Naive thymus-derived CD8-positive, alpha-beta T cell (primary cell): ENCODE data around the gene F11. TPM values are rescaled to one million over a fixed set of nuclear protein-coding genes. Genes with fewer than 3 reads are reported as not detected.

Source experiments
- ATAC-seq, 2 donors: fragments of 150-1000 bp; cut with Tn5 transposase in 1 of 2; sonication (Bioruptor Pico), chemical (Tn5 transposase) in 1 of 2; 1 replicate in 1 of 2; 2 replicates in 1 of 2; pipeline ENCODE4 v1.10.0; 2021; ENCODE audit warnings: mild to moderate bottlenecking in 2 of 2, moderate library complexity in 2 of 2
- POLR2A ChIA-PET: fragments of 350-600 bp; sonication (Branson Sonifier 250); formaldehyde crosslinking; loops from one replicate; lab custom pipeline; 2021; ENCODE audit warnings: antibody characterized with exemption; lab: Charles Lee
- DNase-seq, 10 donors: peaks; one replicate each; pipeline versions ENCODE4 v3.0.0 to v3.0.0-alpha.2; 2020 to 2022
- H3K27ac Mint-ChIP-seq, 10 donors: one replicate each; pipeline ENCODE4 v1.8.0; 2020 to 2022; ENCODE audit warnings: mild to moderate bottlenecking in 10 of 10, mixed read lengths in 10 of 10, moderate library complexity in 4 of 10, inconsistent platforms in 1 of 10
- H3K27me3 Mint-ChIP-seq, 5 donors: one replicate each; pipeline ENCODE4 v1.8.0; 2021 to 2022; ENCODE audit warnings: mixed read lengths in 5 of 5
- H3K36me3 Mint-ChIP-seq, 3 donors: one replicate each; pipeline ENCODE4 v1.8.0; 2020 to 2022; ENCODE audit warnings: mixed read lengths in 3 of 3, mild to moderate bottlenecking in 2 of 3, inconsistent platforms in 1 of 3
- H3K4me1 Mint-ChIP-seq, 4 donors: one replicate each; pipeline ENCODE4 v1.8.0; 2021 to 2022; ENCODE audit warnings: mixed read lengths in 4 of 4
- H3K4me3 Mint-ChIP-seq, 10 donors: one replicate each; pipeline ENCODE4 v1.8.0; 2020 to 2022; ENCODE audit warnings: mild to moderate bottlenecking in 10 of 10, mixed read lengths in 10 of 10, moderate library complexity in 6 of 10, inconsistent platforms in 1 of 10
- H3K9me3 Mint-ChIP-seq, 9 donors: one replicate each; pipeline ENCODE4 v1.8.0; 2020 to 2022; ENCODE audit warnings: mixed read lengths in 9 of 9, mild to moderate bottlenecking in 3 of 9, inconsistent platforms in 1 of 9, moderate library complexity in 1 of 9
- polyA plus RNA-seq, 3 donors: library from polyadenylated mRNA; unstranded; fragments of 300-500 nt; fragmentation: Illumina TruSeq; gene quantifications; one replicate each; pipeline ENCODE4 v1.2.3, GENCODE V29; 2021
- total RNA-seq, 8 experiments: library from RNA in 2 of 8; stranded (reverse) in 2 of 8; gene quantifications; one replicate each; pipeline ENCODE4 v1.2.3 and lab custom pipeline; 2021 to 2026

Gene F11
- total and polyA plus RNA-seq, 5 experiments from 2014 or later, result not detected

- Mint-ChIP-seq H3K4me1 (no peaks in the 10 kb centered on the region), H3K27me3 (no peaks in the 10 kb centered on the region), H3K27ac (no peak overlapping the region), H3K4me3 (no peak overlapping the region), H3K36me3 (peaks cover 0 to 24% (median 3%) of the 10 kb centered on the region in 3 donors), H3K9me3 (peaks cover 4 to 40% (median 31%) of the 10 kb centered on the region in 9 donors)
- POLR2A ChIA-PET, result no interaction called here
- DNase-seq (no peak), ATAC-seq (no peak)
Measured at GRCh38 chr4:186329372-186329771, 63.4 kb downstream of the F11 start.

- Mint-ChIP-seq H3K27ac (no peak overlapping the region), H3K27me3 (no peaks in the 10 kb centered on the region), H3K4me3 (no peak overlapping the region), H3K9me3 (peaks cover 4 to 49% (median 34%) of the 10 kb centered on the region in 9 donors), H3K4me1 (no peaks in the 10 kb centered on the region), H3K36me3 (peaks cover 0 to 29% (median 3%) of the 10 kb centered on the region in 3 donors)
- ATAC-seq (no peak), DNase-seq (no peak)
- POLR2A ChIA-PET, result interaction anchor here (0.6 kb wide), 1 partner anchor 777 kb away, joined by 3 read pairs; no protein-coding TSS in a partner anchor
Measured at GRCh38 chr4:186330368-186330767, 64.4 kb downstream of the F11 start.

GRCh38 chr4:186335793-186336192 is 69.8 kb downstream of the F11 start:
- DNase-seq, result no peak
- no peak for ATAC-seq
- H3K4me1 Mint-ChIP-seq, result no peaks in the 10 kb centered on the region

More at GRCh38 chr4:186335793-186336192, 69.8 kb downstream of the F11 start:
- Mint-ChIP-seq H3K4me3 (no peak overlapping the region), H3K27ac (no peak overlapping the region), H3K27me3 (peaks cover 0 to 20% (median 2%) of the 10 kb centered on the region in 5 donors), H3K36me3 (peaks cover 0 to 29% (median 0%) of the 10 kb centered on the region in 3 donors), H3K9me3 (peaks cover 4 to 42% (median 27%) of the 10 kb centered on the region in 9 donors)
- POLR2A ChIA-PET, result no interaction called here

Other genes starting within 250 kb of the F11 start
- gene TLR3, start 197.0 kb upstream of the F11 start, total RNA-seq, result under 1 TPM; 0.25 to 0.36 TPM
- gene TLR3, start 197.0 kb upstream of the F11 start, polyA plus RNA-seq, result 1 to 10 TPM in 1 of 3 donors, under 1 TPM in 2; 0.43 to 3.8 (median 0.80) TPM
- 1 to 10 TPM; 2.4 to 2.5 TPM for gene FAM149A, start 161.5 kb upstream of the F11 start, total RNA-seq
- gene FAM149A, start 161.5 kb upstream of the F11 start, polyA plus RNA-seq, result under 1 TPM in 2 of 3 donors, not detected in 1; 0.12 to 0.18 TPM
- 10 to 100 TPM; 29.4 to 30.3 TPM for gene CYP4V2, start 74.6 kb upstream of the F11 start, total RNA-seq
- 10 to 100 TPM; 19.3 to 28.4 (median 22.9) TPM for gene CYP4V2, start 74.6 kb upstream of the F11 start, polyA plus RNA-seq
- gene KLKB1, start 38.7 kb upstream of the F11 start, total RNA-seq, result 1 to 10 TPM; 1.8 to 2.9 TPM
- not detected for gene KLKB1, start 38.7 kb upstream of the F11 start, polyA plus RNA-seq